HG02973 (cell line): ENCODE results near the gene TNFAIP8L1.
"Not testable (repeated sequence)": the region's sequence is repeated elsewhere in the genome, so short reads cannot be mapped to it uniquely, and the experiment has no call there.

Experiments
- ATAC-seq: cut with Tn5 transposase; IDR thresholded peaks from one replicate; pipeline ENCODE4 v1.9.1; 2021; ENCODE audit warnings: moderate library complexity; ENCODE audit not compliant: unreplicated experiment

TNFAIP8L1 gene

GRCh38 chr19:4675346-4675745 is 36.0 kb downstream of the TNFAIP8L1 start:
- ATAC-seq, result no peak

GRCh38 chr19:4676955-4677731 is 37.8 kb downstream of the TNFAIP8L1 start:
- no peak for ATAC-seq

- no peak for ATAC-seq
These were observed 39.8 kb downstream of the TNFAIP8L1 start for GRCh38 chr19:4678881-4679790.

GRCh38 chr19:4680021-4680420 is 40.7 kb downstream of the TNFAIP8L1 start:
- ATAC-seq, result not testable (repeated sequence)

- ATAC-seq, result no peak
These were observed 43.3 kb downstream of the TNFAIP8L1 start for GRCh38 chr19:4682417-4683200.

GRCh38 chr19:4684312-4685095 is 45.2 kb downstream of the TNFAIP8L1 start:
- ATAC-seq, result no peak

GRCh38 chr19:4686700-4687099 is 47.4 kb downstream of the TNFAIP8L1 start:
- no peak for ATAC-seq

GRCh38 chr19:4687396-4687795 is 48.1 kb downstream of the TNFAIP8L1 start:
- no peak for ATAC-seq

- no peak for ATAC-seq
These were observed 49.3 kb downstream of the TNFAIP8L1 start for GRCh38 chr19:4688587-4688986.

- ATAC-seq, result no peak
These were observed 50.1 kb downstream of the TNFAIP8L1 start for GRCh38 chr19:4689403-4689802.

- ATAC-seq, result no peak
These were observed 51.0 kb downstream of the TNFAIP8L1 start for GRCh38 chr19:4690361-4690760.

GRCh38 chr19:4691373-4691772 is 52.1 kb downstream of the TNFAIP8L1 start:
- ATAC-seq, result no peak

GRCh38 chr19:4692251-4693077 is 53.1 kb downstream of the TNFAIP8L1 start:
- ATAC-seq, result no peak

GRCh38 chr19:4693078-4693350 is 53.7 kb downstream of the TNFAIP8L1 start:
- no peak for ATAC-seq

- ATAC-seq, result no peak
These were observed 54.3 kb downstream of the TNFAIP8L1 start for GRCh38 chr19:4693471-4694121.

- ATAC-seq, result no peak
These were observed 55.1 kb downstream of the TNFAIP8L1 start for GRCh38 chr19:4694211-4694987.

- no peak for ATAC-seq
These were observed 56.0 kb downstream of the TNFAIP8L1 start for GRCh38 chr19:4695224-4695731.

- ATAC-seq, result no peak
These were observed 58.0 kb downstream of the TNFAIP8L1 start for GRCh38 chr19:4697304-4697703.
